ENCODE data around the gene AATF.
A peak's percentile ranks its signal among the peaks of the same experiment; 100 is the strongest.
"Not testable (repeated sequence)": the region's sequence is repeated elsewhere in the genome, so short reads cannot be mapped to it uniquely, and the experiment has no call there.

The AATF gene

GRCh38 chr17:37047631-37048104, 98.9 kb downstream of the AATF start:
- peak; percentile 83 for DNase-seq (ENCODE audit: low spot score)

GRCh38 chr17:37048811-37049210, 100.1 kb downstream of the AATF start:
- no peak for DNase-seq (ENCODE audit: low spot score)

GRCh38 chr17:37050920-37051319, 102.2 kb downstream of the AATF start:
- DNase-seq (ENCODE audit: low spot score), result no peak

GRCh38 chr17:37051381-37051780, 102.6 kb downstream of the AATF start:
- no peak for DNase-seq (ENCODE audit: low spot score)

GRCh38 chr17:37051833-37052232, 103.1 kb downstream of the AATF start:
- DNase-seq (ENCODE audit: low spot score), result no peak

GRCh38 chr17:37052450-37052849, 103.7 kb downstream of the AATF start:
- no peak for DNase-seq (ENCODE audit: low spot score)

GRCh38 chr17:37054894-37055293, 106.1 kb downstream of the AATF start:
- no peak for DNase-seq (ENCODE audit: low spot score)

GRCh38 chr17:37056622-37057021, 107.9 kb downstream of the AATF start:
- no peak for DNase-seq (ENCODE audit: low spot score)

GRCh38 chr17:37059493-37059892, 110.7 kb downstream of the AATF start:
- no peak for DNase-seq (ENCODE audit: low spot score)

- no peak for DNase-seq (ENCODE audit: low spot score)
These were observed 111.3 kb downstream of the AATF start for GRCh38 chr17:37060094-37060493.

- no peak for DNase-seq (ENCODE audit: low spot score)
These were observed 112.2 kb downstream of the AATF start for GRCh38 chr17:37060928-37061327.

GRCh38 chr17:37062021-37062420, 113.3 kb downstream of the AATF start:
- DNase-seq (ENCODE audit: low spot score), result no peak

- DNase-seq (ENCODE audit: low spot score), result no peak
These were observed 115.5 kb downstream of the AATF start for GRCh38 chr17:37064206-37064605.

GRCh38 chr17:37064956-37065355, 116.2 kb downstream of the AATF start:
- no peak for DNase-seq (ENCODE audit: low spot score)

- DNase-seq (ENCODE audit: low spot score), result no peak
These were observed 117.0 kb downstream of the AATF start for GRCh38 chr17:37065486-37066321.

- DNase-seq (ENCODE audit: low spot score), result no peak
These were observed 117.8 kb downstream of the AATF start for GRCh38 chr17:37066322-37067255.

- no peak for DNase-seq (ENCODE audit: low spot score)
These were observed 118.9 kb downstream of the AATF start for GRCh38 chr17:37067555-37068111.

- DNase-seq (ENCODE audit: low spot score), result no peak
These were observed 119.5 kb downstream of the AATF start for GRCh38 chr17:37068266-37068665.

- DNase-seq (ENCODE audit: low spot score), result no peak
These were observed 120.3 kb downstream of the AATF start for GRCh38 chr17:37069087-37069486.

- not testable (repeated sequence) for DNase-seq (ENCODE audit: low spot score)
These were observed 124.7 kb downstream of the AATF start for GRCh38 chr17:37073464-37073863.

- no peak for DNase-seq (ENCODE audit: low spot score)
These were observed 130.4 kb downstream of the AATF start for GRCh38 chr17:37079065-37079708.

- DNase-seq (ENCODE audit: low spot score), result no peak
These were observed 131.0 kb downstream of the AATF start for GRCh38 chr17:37079735-37080134.

Measured in iPS-NIHi11 (cell line).